Mucosa of descending colon (tissue), 3 donors: ENCODE results near the gene ADGRG7. TPM values are rescaled to one million over a fixed set of nuclear protein-coding genes. Genes with fewer than 3 reads are reported as not detected.
"Not testable (repeated sequence)": the region's sequence is repeated elsewhere in the genome, so short reads cannot be mapped to it uniquely, and the experiment has no call there.

Experiments used
- ATAC-seq: fragments of 200-7000 bp; cut with Tn5 transposase; one replicate; pipeline ENCODE4 v1.9.1; 2020; ENCODE audit warnings: mild to moderate bottlenecking, moderate library complexity
- DNase-seq, 3 donors: peaks; one replicate each; pipeline ENCODE4 v3.0.0-alpha.2; 2020
- H3K36me3 ChIP-seq: fragments of 200-600 bp; one replicate; pipeline ENCODE4 v1.8.0; 2021; ENCODE audit warnings: low read depth, mild to moderate bottlenecking
- H3K4me1 ChIP-seq: fragments of 200-600 bp; one replicate; pipeline ENCODE4 v1.8.0; 2021; ENCODE audit warnings: low read depth, mild to moderate bottlenecking
- H3K4me3 ChIP-seq: fragments of 200-600 bp; one replicate; pipeline ENCODE4 v1.8.0; 2021; ENCODE audit warnings: mild to moderate bottlenecking
- H3K9me3 ChIP-seq: fragments of 200-600 bp; one replicate; pipeline ENCODE4 v1.8.0; 2021; ENCODE audit warnings: mild to moderate bottlenecking
- intact Hi-C, 2 donors: fragments of 100-400 bp; cut with DNase I in 1 of 2; cut with micrococcal nuclease in 1 of 2; formaldehyde crosslinking; loops; one replicate each; pipeline versions ENCODE4 v1.11.0 to v1.11.1; 2022; cut with DNase I, micrococcal nuclease
- total RNA-seq, 3 donors: library from RNA; stranded (reverse); fragmentation: NEBNext Ultra II Directional in 2 of 3; extraction: Animal tissue kit (Norgen Biotek cat#: 25700) in 2 of 3; gene quantifications; one replicate each; pipeline versions ENCODE4 v1.2.1 to v1.2.4, GENCODE V29; 2021 to 2023
- TF ChIP-seq, protein P1 (sequence below): fragments of 200-600 bp; IDR thresholded peaks from one replicate; pipeline ENCODE4 v1.8.0; 2022; ENCODE audit warnings: antibody characterized with exemption, mild to moderate bottlenecking
- donor health status: DM: no; HTN: no; CAD: no; lungs with moderate emphysema.
- donor health status: DM: no; HTN: no; CAD: no.
- donor health status: DM: no; HTN: yes; CAD: no.

The ADGRG7 gene
- total RNA-seq, 3 donors from 2014 or later, result 9.7 to 21.7 (median 13.9) TPM

DNA sequence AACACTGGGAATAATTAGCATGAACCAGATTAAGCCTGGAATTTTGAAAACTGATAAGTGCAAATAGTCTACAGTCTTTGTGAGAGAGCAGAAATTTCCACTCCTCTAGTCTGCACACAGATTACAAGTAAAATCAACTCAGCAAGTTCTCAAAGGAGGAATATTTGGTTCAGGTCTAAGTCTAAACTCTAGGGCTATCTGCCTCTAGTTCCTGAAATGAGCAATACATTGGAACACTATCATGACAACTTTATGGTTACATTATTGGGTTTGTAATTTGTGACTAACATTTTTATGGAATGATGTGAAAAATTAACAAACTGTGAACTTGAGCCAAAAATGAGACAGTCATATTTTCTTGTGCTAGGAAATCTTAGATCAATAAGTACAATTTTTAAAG is 30.8 kb upstream of the ADGRG7 start:
- DNase-seq (no peak), ATAC-seq (peak; percentile 63)
- intact Hi-C loops, result no loop called here
- Histone ChIP-seq H3K36me3 (no peaks in the 10 kb centered on the region), H3K4me3 (no peak overlapping the region), H3K4me1 (no peaks in the 10 kb centered on the region), H3K9me3 (no peaks in the 10 kb centered on the region)
- TF ChIP-seq, protein P1, sequence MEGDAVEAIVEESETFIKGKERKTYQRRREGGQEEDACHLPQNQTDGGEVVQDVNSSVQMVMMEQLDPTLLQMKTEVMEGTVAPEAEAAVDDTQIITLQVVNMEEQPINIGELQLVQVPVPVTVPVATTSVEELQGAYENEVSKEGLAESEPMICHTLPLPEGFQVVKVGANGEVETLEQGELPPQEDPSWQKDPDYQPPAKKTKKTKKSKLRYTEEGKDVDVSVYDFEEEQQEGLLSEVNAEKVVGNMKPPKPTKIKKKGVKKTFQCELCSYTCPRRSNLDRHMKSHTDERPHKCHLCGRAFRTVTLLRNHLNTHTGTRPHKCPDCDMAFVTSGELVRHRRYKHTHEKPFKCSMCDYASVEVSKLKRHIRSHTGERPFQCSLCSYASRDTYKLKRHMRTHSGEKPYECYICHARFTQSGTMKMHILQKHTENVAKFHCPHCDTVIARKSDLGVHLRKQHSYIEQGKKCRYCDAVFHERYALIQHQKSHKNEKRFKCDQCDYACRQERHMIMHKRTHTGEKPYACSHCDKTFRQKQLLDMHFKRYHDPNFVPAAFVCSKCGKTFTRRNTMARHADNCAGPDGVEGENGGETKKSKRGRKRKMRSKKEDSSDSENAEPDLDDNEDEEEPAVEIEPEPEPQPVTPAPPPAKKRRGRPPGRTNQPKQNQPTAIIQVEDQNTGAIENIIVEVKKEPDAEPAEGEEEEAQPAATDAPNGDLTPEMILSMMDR, result no peak

DNA sequence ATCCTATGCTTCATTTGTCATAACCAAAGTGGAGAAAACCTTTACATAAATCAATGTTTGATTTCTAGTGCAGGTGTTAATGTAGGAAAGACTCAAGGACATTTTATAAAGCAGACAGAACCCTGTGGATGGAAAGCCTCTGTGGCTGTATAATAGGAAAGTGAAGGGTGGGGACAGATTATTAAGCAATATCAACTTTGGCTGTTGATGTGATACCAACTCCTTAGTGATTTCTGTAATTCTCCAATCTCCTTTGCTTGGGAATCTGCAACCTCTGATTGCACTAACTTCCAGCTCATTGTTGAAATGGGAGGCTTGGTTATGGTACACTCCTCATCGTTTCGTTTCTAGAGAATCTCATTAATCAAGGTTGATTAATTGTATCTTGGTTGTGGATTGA is 29.3 kb upstream of the ADGRG7 start:
- no peaks in the 10 kb centered on the region for H3K9me3 ChIP-seq
- DNase-seq (no peak), ATAC-seq (no peak)
- H3K36me3 ChIP-seq, result no peaks in the 10 kb centered on the region
- H3K4me3 ChIP-seq, result no peak overlapping the region
- TF ChIP-seq, protein P1, result no peak
- H3K4me1 ChIP-seq, result no peaks in the 10 kb centered on the region
- intact Hi-C loops, result no loop called here

DNA sequence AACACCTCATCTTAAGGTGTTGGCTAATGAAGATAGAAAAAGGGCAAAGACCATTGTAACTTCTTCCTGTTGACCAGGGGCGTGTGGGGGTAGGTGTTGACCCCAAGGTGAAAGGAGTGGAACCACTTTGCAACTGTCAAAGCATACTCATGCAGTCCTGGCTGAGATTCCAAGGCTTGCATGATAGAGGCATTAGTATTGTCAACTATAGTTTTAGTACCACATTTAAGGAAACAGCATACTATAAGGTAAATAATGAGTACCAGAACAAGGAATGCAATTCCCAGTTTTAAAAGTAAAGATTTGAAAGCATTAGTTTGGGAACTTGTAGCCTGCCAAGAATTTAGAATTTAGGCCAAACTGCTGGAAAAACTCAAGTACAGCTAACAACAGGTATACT is 27.8 kb upstream of the ADGRG7 start:
- Histone ChIP-seq H3K9me3 (no peaks in the 10 kb centered on the region), H3K4me1 (no peaks in the 10 kb centered on the region), H3K36me3 (no peaks in the 10 kb centered on the region), H3K4me3 (no peak overlapping the region)
- TF ChIP-seq, protein P1, result no peak
- ATAC-seq, result no peak
- no peak for DNase-seq
- intact Hi-C loops, result no loop called here

DNA sequence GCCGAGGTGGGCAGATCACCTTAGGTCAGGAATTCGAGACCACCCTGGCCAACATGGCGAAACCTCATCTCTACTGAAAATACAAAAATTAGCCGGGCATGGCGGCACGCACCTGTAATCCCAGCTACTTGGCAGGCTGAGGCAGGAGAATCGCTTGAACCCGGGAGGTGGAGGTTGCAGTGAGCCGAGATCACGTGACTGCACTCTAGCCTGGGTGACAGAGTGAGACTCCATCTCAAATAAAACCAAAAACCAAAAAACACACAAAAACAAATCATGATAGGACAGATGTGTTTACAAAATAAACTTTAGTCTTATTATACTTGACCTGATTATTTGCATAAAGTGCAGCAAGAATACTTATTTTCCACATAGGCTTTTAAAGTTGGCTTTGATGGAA is 27.2 kb upstream of the ADGRG7 start:
- H3K9me3 ChIP-seq, intact Hi-C loops, ATAC-seq, H3K4me1 ChIP-seq, H3K4me3 ChIP-seq, DNase-seq, H3K36me3 ChIP-seq: not testable (repeated sequence)

DNA sequence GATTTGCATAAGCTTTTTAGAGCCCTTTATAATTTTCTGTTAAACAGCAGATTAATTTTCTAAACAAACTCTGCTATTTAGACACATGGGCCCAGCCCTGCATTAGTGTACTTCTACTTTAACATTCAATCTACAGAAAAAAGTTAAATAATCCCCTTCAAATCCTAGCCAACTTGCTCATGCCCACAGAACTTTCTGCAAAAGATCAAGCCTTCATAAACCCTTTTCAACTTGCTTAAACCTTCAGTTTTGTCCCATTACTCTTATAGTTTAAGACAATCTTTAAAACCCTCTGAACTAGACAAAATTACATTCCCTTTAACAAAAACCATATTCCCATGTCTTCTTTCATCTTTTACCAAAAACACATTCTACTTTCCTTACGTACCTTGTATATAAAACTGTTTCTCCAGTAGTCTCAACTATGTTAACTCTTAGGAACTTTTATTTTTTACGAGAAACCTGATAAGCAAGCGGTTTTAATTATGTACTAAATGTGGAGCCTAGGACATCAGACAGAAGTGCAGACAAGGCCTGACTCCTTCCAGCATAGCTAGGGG is 25.2 kb upstream of the ADGRG7 start:
- H3K4me1 ChIP-seq, result no peaks in the 10 kb centered on the region
- intact Hi-C loops, result no loop called here
- DNase-seq (no peak), ATAC-seq (no peak)
- H3K4me3 ChIP-seq, result no peak overlapping the region
- TF ChIP-seq, protein P1, result no peak
- H3K36me3 ChIP-seq, result no peaks in the 10 kb centered on the region
- H3K9me3 ChIP-seq, result no peaks in the 10 kb centered on the region

DNA sequence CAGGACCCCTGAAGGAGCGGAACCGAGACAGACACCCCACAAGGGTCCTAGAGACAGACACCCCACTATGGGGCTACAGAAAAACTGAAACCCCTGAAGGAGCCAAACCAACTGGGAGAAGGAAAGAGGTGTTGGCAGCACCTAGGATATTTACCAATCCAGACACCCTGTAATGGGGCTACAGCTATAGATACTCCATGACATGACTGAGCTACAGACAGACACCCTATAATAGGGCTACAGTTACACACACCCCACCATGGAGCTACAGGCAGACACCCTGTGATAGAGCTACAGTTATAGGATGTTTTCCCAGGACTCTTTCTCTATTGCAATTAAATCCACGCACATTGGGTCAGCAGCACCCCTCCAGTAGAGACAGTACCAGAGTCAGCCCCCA is 22.6 kb upstream of the ADGRG7 start:
- Histone ChIP-seq H3K4me1 (peaks cover 1% of the 10 kb centered on the region), H3K4me3 (no peak overlapping the region), H3K36me3 (no peaks in the 10 kb centered on the region), H3K9me3 (no peaks in the 10 kb centered on the region)
- TF ChIP-seq, protein P1, result no peak
- intact Hi-C loops, result loop anchor here in 1 of 2 donors (5.0 kb wide), 1 partner anchor 125 kb away; no protein-coding TSS in a partner anchor
- DNase-seq, result no peak
- ATAC-seq, result no peak
